GM12872 (cell line): ENCODE measurements around the gene NRP1.

Experiments used
- CTCF ChIP-seq: IDR thresholded peaks from 3 replicates; pipeline ENCODE4 v1.5.1; 2011; ENCODE audit warnings: low read depth, mild to moderate bottlenecking, low read length, moderate library complexity; ENCODE audit not compliant: insufficient read depth

Gene NRP1

GRCh38 chr10:33373263-33373662 is 38.8 kb upstream of the NRP1 start:
- no peak for TF ChIP-seq CTCF

GRCh38 chr10:33371234-33371633 is 36.8 kb upstream of the NRP1 start:
- TF ChIP-seq CTCF: no peak

GRCh38 chr10:33370434-33370930 is 36.0 kb upstream of the NRP1 start:
- TF ChIP-seq CTCF: no peak

GRCh38 chr10:33368086-33368485 is 33.6 kb upstream of the NRP1 start:
- TF ChIP-seq CTCF: no peak

- TF ChIP-seq CTCF: no peak
These were observed 31.5 kb upstream of the NRP1 start for GRCh38 chr10:33365871-33366411.

GRCh38 chr10:33365301-33365700 is 30.8 kb upstream of the NRP1 start:
- no peak for TF ChIP-seq CTCF

- no peak for TF ChIP-seq CTCF
These were observed 28.6 kb upstream of the NRP1 start for GRCh38 chr10:33363106-33363505.
